ENCODE measurements around the gene ABHD8. TPM values are rescaled to one million over a fixed set of nuclear protein-coding genes. Genes with fewer than 3 reads are reported as not detected.
A peak's percentile ranks its signal among the peaks of the same experiment; 100 is the strongest.

Gene ABHD8
- total RNA-seq, 1 donor from 2014 or later: 6.6 TPM

DNA sequence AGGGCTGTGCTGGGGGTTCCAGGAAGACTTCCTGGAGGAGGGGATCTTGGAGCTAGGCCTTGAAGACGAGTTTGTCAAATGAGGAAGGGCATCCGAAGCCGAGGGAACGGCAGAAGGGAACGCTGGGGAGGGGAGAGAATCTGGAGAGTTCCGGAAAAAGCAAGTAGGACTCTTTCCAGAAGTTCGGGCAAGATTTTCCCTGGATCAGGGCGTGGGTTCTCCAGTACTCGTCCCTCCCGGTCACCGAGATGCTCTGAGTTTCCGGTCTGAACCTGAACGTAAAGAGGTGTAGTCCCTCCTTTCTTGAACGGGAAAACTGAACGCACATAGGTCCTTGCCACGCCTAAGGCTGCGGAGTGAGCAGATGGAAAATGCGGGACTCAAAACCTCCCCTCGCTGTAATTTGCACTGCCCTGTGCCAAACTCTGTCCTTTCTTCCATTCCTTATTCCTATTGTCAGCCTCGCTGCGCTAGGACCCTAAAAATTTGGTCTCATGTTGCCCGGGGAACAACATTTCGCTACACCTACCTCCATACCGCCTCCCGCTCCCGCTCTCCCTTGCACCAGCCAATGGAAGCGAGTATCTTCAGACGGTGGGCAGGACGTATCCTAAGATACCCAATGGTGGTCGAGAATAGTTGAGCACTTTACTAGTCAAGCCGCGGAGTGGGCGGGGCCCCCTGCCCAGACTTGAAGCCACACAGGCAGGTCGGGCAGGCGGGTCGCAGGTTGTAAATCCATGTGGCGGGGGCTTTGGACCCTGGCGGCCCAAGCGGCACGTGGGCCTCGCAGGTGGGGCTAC, 33.8 kb upstream of the ABHD8 start, which contains the start of gene GTPBP3:
Gene GTPBP3 (plus strand): TSS at position 682 of the 803 bp plus-strand sequence. CDS start 59 bp downstream, at position 741.
- Mint-ChIP-seq H3K36me3 (ENCODE audit: low read depth) (peaks cover 1% of the 10 kb centered on the region), H3K4me3 (ENCODE audit: unreplicated experiment) (peak within 1 kb of the TSS; percentile 97), H3K27me3 (ENCODE audit: low read depth) (no peaks in the 10 kb centered on the region), H3K4me1 (ENCODE audit: low read depth) (peaks cover 29% of the 10 kb centered on the region), H3K27ac (ENCODE audit: unreplicated experiment) (peak within 1 kb of the TSS; percentile 98), H3K9me3 (ENCODE audit: low read depth) (no peaks in the 10 kb centered on the region)
- TF ChIP-seq CTCF (IDR thresholded peaks at IDR 0.05): no peak
- peak; percentile 98 for DNase-seq (ENCODE audit: low spot score)

GRCh38 chr19:17335575-17335974, 32.4 kb upstream of the ABHD8 start:
- no peak for TF ChIP-seq CTCF (IDR thresholded peaks at IDR 0.05)

GRCh38 chr19:17334414-17335409, 31.5 kb upstream of the ABHD8 start, which contains the start of gene ANO8:
ANO8 (minus strand) TSS chr19:17334855; CDS start chr19:17334670, 185 bp downstream.
- peak within 1 kb of the TSS; percentile 80 for H3K4me3 Mint-ChIP-seq (ENCODE audit: unreplicated experiment)
- peak; percentile 25 for TF ChIP-seq CTCF (IDR thresholded peaks at IDR 0.05)
- H3K27me3 Mint-ChIP-seq (ENCODE audit: low read depth): no peaks in the 10 kb centered on the region
- peak within 1 kb of the TSS; percentile 87 for H3K27ac Mint-ChIP-seq (ENCODE audit: unreplicated experiment)
- H3K4me1 Mint-ChIP-seq (ENCODE audit: low read depth): peaks cover 29% of the 10 kb centered on the region
- peak; percentile 99 for DNase-seq (ENCODE audit: low spot score)
- peaks cover 8% of the 10 kb centered on the region for H3K36me3 Mint-ChIP-seq (ENCODE audit: low read depth)
- no peaks in the 10 kb centered on the region for H3K9me3 Mint-ChIP-seq (ENCODE audit: low read depth)

More at GRCh38 chr19:17335575-17335974, 32.4 kb upstream of the ABHD8 start:
- H3K27me3 Mint-ChIP-seq (ENCODE audit: low read depth): no peaks in the 10 kb centered on the region
- H3K9me3 Mint-ChIP-seq (ENCODE audit: low read depth): no peaks in the 10 kb centered on the region
- no peak for DNase-seq (ENCODE audit: low spot score)
- H3K36me3 Mint-ChIP-seq (ENCODE audit: low read depth): peaks cover 4% of the 10 kb centered on the region
- H3K4me3 Mint-ChIP-seq (ENCODE audit: unreplicated experiment): no peak overlapping the region
- H3K4me1 Mint-ChIP-seq (ENCODE audit: low read depth): peaks cover 29% of the 10 kb centered on the region
- no peak overlapping the region for H3K27ac Mint-ChIP-seq (ENCODE audit: unreplicated experiment)

- Mint-ChIP-seq H3K9me3 (ENCODE audit: low read depth) (no peaks in the 10 kb centered on the region), H3K4me3 (ENCODE audit: unreplicated experiment) (peak overlapping the region; percentile 78), H3K27ac (ENCODE audit: unreplicated experiment) (peak overlapping the region; percentile 36), H3K27me3 (ENCODE audit: low read depth) (no peaks in the 10 kb centered on the region), H3K4me1 (ENCODE audit: low read depth) (peaks cover 29% of the 10 kb centered on the region), H3K36me3 (ENCODE audit: low read depth) (peaks cover 8% of the 10 kb centered on the region)
- no peak for DNase-seq (ENCODE audit: low spot score)
- no peak for TF ChIP-seq CTCF (IDR thresholded peaks at IDR 0.05)
These were observed 30.6 kb upstream of the ABHD8 start for GRCh38 chr19:17333611-17334413.
